HG03196 (cell line): ENCODE measurements around the gene SLC10A6.

Source experiments
- ATAC-seq: cut with Tn5 transposase; IDR thresholded peaks from one replicate; pipeline ENCODE4 v1.9.1; 2021; ENCODE audit not compliant: unreplicated experiment

Gene SLC10A6

DNA sequence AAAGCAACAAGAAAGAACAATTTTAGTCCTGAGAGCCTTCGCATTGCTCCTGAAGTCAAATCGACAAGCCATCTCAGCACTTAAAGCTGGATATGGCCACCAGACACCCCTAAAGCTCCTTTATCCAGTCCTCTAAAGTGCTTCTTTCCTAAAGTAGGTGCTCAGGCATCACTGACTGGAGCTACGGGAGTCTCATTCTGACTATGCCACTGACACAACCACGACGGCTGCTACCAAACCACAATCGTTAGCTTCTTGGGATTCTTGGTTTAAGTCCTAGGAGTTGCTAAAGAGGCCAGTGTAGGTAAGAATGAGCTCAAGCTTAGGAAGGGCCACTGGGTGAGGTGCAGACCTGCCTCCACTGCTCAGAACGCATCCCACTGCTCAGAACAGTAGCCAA, 1.0 kb downstream of the SLC10A6 start:
- ATAC-seq: no peak

GRCh38 chr4:86847571-86847970, 1.6 kb downstream of the SLC10A6 start:
- no peak for ATAC-seq

DNA sequence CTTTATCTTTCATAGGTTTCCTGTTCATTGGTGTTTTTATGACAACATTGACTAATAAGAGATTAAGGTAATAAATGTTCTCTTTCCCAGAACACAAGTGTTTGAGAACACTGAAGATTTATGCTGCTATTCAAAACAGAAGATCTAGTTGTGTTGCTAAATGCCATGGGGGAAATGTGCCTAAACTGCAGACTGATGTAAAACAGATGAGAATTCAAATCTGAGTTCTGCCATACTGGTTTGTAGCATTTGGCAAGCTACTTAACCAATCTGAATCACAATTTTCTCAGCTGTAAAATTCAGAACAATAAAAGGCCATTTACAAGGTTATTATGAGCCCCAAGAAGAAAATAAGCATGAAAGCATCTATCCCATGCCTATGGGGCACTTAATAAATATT, 2.3 kb downstream of the SLC10A6 start:
- ATAC-seq: no peak

DNA sequence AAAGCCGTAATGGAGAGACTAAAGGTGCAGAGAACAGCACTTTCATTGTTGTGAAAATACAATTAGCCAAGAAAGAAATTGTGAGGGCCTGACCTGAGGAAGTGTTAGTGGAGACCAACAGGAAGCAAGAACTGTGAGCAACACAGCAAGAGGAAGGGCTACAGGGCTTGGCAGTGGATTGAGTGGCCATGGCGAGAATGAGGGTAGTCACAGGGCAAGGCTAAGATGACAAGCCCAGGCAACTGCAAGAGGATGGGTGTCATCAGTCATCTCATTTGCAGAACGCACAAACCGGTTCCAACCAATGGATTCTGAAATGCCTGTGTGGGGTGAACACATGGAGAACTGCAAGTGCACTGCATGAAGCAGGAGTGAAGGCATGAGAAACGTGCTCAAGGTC, 3.6 kb downstream of the SLC10A6 start:
- no peak for ATAC-seq

GRCh38 chr4:86841309-86841708, 7.9 kb downstream of the SLC10A6 start:
- ATAC-seq: no peak

DNA sequence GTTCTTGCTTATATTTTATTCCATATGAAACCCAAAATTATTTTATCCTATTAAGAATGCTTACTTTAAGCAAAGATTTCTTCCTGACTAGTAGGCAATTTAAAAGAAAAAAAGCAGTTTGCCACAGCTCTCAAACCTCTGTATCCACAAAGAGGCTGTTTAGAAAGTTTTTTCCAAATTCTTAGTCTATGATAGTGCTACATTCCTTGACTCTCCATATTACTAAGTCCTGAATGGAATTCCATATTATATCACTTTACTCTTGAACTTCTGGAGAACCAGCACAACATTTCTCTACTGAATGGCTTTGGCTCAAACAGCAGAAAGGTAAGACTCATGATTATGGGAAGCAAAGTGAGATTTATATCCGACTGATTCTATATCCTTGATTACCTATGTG, 8.3 kb downstream of the SLC10A6 start:
- ATAC-seq: no peak

- ATAC-seq: no peak
These were observed 11.3 kb downstream of the SLC10A6 start for GRCh38 chr4:86837691-86838503.

DNA sequence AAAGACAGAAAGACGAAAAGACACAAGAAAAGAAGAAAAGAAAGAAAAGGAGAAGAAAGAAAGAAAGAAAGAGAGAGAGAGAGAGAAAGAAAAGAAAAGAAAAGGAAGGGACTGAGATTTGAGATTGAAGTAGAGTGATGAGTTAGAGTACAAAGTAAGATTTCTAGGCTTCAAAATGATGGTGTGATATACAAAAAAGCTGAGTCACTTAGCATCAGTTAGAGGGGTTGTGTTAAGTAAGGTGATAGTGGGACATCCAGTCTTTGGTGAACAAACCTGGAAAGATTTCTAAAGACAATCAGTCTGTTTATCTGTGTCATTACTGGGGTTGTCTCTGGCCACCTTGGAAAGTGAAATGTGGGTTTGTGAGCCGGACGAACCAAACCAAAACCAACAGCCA, 13.5 kb downstream of the SLC10A6 start:
- no peak for ATAC-seq

DNA sequence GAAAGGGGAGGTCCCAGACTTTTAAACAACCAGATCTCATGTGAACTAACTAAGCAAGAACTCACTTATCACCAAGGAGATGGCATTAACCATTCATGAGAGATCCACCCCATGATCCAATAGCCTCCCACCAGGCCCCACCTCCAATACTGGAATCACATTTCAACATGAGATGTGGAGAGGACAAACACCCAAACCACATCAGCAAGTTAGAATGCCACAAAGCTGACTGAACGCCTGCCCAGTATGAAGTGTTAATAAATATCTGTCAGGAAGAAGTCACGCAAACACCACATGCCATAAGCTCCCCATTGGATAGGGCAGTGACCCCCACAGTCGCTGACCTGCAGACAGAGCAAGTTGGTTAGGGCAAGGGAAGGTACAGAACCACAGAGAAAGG, 14.3 kb downstream of the SLC10A6 start:
- no peak for ATAC-seq

- ATAC-seq: no peak
These were observed 15.6 kb downstream of the SLC10A6 start for GRCh38 chr4:86833615-86834014.

GRCh38 chr4:86831262-86832130, 17.7 kb downstream of the SLC10A6 start:
- ATAC-seq: no peak

DNA sequence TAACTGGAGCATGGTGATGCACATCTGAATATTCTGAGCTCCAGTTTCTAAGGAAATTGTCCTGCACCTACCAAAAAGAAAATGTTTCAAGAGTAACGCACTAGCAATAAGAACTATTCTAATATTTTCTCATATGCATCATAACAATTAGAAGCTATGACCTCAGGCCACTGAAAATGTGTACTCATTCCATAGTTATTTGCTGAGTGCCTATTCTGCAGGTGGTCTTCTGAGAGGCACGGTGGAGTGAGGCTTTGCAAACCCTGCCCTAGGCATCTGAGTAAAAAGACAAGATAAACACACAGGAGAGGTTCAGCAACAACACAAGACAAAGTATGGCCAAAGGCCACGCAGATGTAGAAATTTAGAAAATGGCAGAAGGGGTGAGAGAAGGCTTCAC, 23.7 kb downstream of the SLC10A6 start:
- ATAC-seq: no peak

DNA sequence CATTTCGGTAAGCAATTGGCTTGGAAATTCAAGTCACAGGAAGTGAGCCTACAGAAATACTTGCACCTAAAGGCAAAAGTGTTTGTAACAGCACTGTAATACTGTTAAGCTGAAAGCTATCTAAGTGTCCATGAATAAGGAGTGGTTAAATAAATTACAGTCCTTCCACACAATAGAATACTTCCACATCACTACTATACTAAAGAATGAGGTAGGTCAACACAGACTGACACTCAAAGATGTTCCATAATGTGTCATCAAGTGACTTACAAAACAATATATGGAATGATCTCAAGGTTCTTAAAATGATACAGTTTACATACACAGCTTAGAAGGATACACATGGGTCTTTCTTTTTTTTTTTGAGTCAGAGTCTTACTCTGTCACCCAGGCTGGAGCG, 27.0 kb downstream of the SLC10A6 start:
- ATAC-seq: no peak

- no peak for ATAC-seq
These were observed 28.0 kb downstream of the SLC10A6 start for GRCh38 chr4:86821151-86821550.

DNA sequence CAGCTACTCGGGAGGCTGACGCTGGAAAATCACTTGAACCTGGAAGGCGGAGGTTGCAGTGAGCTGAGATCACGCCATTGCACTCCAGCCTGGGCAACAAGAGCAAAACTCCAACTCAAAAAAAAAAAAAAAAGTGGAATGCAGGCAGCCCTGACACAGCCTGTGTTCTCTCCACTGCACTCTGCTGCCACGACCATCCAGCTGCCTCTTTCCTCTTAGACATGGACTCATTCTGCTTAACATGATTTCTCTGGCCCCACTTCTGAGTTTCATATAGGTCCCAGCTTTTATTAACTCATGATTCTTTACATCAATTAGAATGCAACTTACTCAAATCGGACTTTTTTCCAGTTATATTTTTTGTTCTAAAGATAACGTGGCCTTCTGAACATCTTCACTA, 29.6 kb downstream of the SLC10A6 start:
- no peak for ATAC-seq

DNA sequence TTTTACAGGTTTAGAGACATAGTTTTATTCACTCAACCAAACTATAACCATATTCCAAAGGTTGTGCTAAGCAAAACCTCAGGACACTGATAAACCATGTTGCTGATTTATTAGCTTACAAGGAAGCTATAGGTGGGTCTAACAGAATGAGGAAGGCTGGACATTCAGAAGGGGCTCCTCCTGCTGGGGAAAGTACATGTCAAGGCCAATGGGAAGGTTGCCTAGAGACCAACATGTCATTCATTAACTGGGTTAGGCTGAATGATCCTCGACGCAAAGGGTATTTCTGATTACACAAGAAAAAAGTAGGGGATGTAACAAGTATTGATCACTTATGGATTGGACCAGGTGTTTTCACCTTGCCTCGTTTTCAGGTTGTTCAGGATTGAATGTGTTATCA, 30.3 kb downstream of the SLC10A6 start:
- no peak for ATAC-seq

DNA sequence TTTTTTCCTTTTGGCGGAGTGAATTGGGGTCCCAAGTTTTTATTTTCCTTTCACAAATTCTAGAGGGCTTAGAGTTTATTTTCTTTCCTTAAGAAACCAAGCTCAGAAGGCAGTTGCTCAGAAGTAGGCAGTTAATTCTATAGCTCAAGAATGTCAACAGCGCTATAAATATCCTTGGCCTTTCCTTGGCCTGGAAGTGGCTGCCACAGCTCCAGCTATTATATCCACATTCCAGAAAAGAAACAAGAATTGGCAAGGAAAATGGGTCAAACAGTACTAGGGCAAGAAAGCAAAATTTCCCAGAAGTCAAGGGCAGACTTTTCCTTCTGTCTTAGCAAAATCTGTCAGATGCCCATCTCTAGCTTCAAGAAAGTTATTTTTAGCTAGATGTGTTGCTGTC, 31.0 kb downstream of the SLC10A6 start:
- no peak for ATAC-seq

DNA sequence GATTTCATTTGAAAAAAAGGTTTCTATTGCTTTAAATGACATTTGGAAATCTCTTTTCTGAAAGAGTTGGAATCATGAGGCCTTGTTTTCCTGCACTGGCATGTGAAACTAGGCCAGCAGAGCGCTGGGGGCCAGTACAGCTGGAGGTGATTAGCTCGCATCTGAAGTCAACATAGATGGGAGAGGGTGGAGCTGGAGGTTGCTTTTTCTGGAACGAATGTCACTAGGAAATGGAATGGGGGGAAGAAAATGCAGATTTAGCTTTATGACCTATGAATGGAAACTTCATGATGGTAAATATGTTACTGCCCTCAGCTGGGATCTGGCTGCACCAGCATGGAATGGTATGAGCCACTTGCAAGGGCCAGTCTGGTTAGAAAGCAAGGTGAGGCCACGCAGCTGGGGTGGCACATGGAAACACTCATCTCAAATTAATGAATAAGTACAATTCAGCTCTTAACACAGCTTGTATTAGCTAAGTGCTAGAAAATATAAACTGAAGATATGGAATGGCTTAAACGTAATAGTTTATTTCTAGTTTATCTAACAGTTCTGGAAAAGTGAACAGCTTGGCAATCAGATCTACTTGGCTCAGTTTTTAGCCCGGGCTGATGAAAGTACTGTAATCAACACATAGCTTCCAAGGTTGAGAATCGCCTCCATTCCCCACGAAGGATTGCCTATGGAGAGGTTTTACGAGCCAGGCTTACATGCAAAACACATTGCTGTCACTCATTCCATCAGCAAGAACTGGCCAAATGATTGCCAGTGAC, 32.5 kb downstream of the SLC10A6 start:
- no peak for ATAC-seq

DNA sequence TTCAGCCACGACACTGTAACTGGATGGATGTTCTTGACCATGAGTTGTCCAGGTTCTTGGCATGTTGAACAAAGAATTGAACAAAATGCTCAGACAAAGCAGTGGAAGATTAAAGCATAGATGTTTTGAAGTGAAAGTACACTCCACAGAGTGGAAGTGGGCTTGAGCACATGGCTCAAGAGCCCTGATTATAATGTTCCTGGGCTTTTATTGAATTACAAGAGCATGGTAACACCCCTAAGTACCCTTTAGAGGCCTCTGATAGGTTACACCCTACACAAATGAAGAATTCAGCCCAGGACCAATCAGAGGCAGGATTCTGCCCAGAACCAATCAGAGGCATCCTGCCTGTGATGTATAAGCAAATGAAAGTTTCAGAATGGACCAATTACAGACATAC, 33.5 kb downstream of the SLC10A6 start:
- no peak for ATAC-seq

GRCh38 chr4:86810847-86811246, 38.3 kb downstream of the SLC10A6 start:
- no peak for ATAC-seq

DNA sequence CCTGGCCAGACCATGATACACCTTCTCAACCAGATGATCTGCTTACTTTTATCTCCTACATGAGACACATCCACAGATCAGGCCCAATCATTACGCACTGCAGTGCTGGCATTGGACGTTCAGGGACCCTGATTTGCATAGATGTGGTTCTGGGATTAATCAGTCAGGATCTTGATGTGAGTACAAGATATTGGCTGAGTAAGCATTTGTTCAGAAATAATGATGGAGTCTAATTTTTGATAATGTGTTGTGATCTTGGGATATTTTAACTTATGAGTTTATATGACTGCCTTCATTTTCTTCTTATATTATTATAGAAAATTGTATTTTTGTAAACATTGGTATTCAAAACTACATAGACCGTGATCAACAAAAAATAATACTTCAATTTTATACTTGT, 39.4 kb downstream of the SLC10A6 start:
- no peak for ATAC-seq

- ATAC-seq: no peak
These were observed 58.1 kb downstream of the SLC10A6 start for GRCh38 chr4:86791126-86791525.
